ENCODE results near the gene RNF149. TPM values are rescaled to one million over a fixed set of nuclear protein-coding genes. Genes with fewer than 3 reads are reported as not detected.
"Not testable (repeated sequence)": the region's sequence is repeated elsewhere in the genome, so short reads cannot be mapped to it uniquely, and the experiment has no call there.

Gene RNF149
- total RNA-seq, 1 donor from 2014 or later = 15.6 TPM

GRCh38 chr2:101272045-101272784 is 36.3 kb downstream of the RNF149 start:
- ATAC-seq = no peak
- DNase-seq (ENCODE audit: missing footprints) = no peak
- intact Hi-C loops (cut with DNase I) = no loop called here

GRCh38 chr2:101270700-101271259 is 37.7 kb downstream of the RNF149 start:
- intact Hi-C loops (cut with DNase I) = no loop called here
- no peak for ATAC-seq
- no peak for DNase-seq (ENCODE audit: missing footprints)

GRCh38 chr2:101267671-101268656 is 40.5 kb downstream of the RNF149 start:
- DNase-seq (ENCODE audit: missing footprints) = no peak
- no peak for ATAC-seq
- intact Hi-C loops (cut with DNase I) = no loop called here

GRCh38 chr2:101265893-101266499 is 42.5 kb downstream of the RNF149 start:
- DNase-seq (ENCODE audit: missing footprints) = no peak

GRCh38 chr2:101264360-101264939 is 44.1 kb downstream of the RNF149 start:
- DNase-seq (ENCODE audit: missing footprints) (no peak), ATAC-seq (peak; percentile 38)
- intact Hi-C loops (cut with DNase I) = no loop called here

More at GRCh38 chr2:101265893-101266499, 42.5 kb downstream of the RNF149 start:
- intact Hi-C loops (cut with DNase I) = no loop called here
- peak; percentile 53 for ATAC-seq

- ATAC-seq = no peak
Observed at GRCh38 chr2:101263377-101263800, 45.1 kb downstream of the RNF149 start.

GRCh38 chr2:101262142-101262541 is 46.4 kb downstream of the RNF149 start:
- ATAC-seq = peak; percentile 30

More at GRCh38 chr2:101263377-101263800, 45.1 kb downstream of the RNF149 start:
- no peak for DNase-seq (ENCODE audit: missing footprints)
- intact Hi-C loops (cut with DNase I) = no loop called here

GRCh38 chr2:101258804-101259203 is 49.7 kb downstream of the RNF149 start:
- intact Hi-C loops (cut with DNase I) = no loop called here
- DNase-seq (ENCODE audit: missing footprints) = no peak
- ATAC-seq = no peak

More at GRCh38 chr2:101262142-101262541, 46.4 kb downstream of the RNF149 start:
- intact Hi-C loops (cut with DNase I) = no loop called here
- no peak for DNase-seq (ENCODE audit: missing footprints)

- ATAC-seq (no peak), DNase-seq (ENCODE audit: missing footprints) (no peak)
- intact Hi-C loops (cut with DNase I) = no loop called here
Observed at GRCh38 chr2:101256316-101256715, 52.2 kb downstream of the RNF149 start.

- no peak for DNase-seq (ENCODE audit: missing footprints)
- intact Hi-C loops (cut with DNase I) = no loop called here
Observed at GRCh38 chr2:101255501-101255900, 53.0 kb downstream of the RNF149 start.

GRCh38 chr2:101253703-101254450 is 54.6 kb downstream of the RNF149 start:
- no peak for DNase-seq (ENCODE audit: missing footprints)
- intact Hi-C loops (cut with DNase I) = loop anchor here (5.0 kb wide), 1 partner anchor 53 kb away; the partner anchor contains the start of gene RNF149
- ATAC-seq = no peak

More at GRCh38 chr2:101255501-101255900, 53.0 kb downstream of the RNF149 start:
- ATAC-seq = no peak

- DNase-seq (ENCODE audit: missing footprints) (peak; percentile 86), ATAC-seq (peak; percentile 58)
- intact Hi-C loops (cut with DNase I) = loop anchor here (5.0 kb wide), 1 partner anchor 54 kb away; the partner anchor contains the start of gene RNF149
Observed at GRCh38 chr2:101253013-101253702, 55.3 kb downstream of the RNF149 start.

GRCh38 chr2:101252408-101253012 is 56.0 kb downstream of the RNF149 start, which contains the start of gene CNOT11:
Gene CNOT11 (plus strand): TSS chr2:101252886. CDS start chr2:101252965, 79 bp downstream.
- intact Hi-C loops (cut with DNase I) = loop anchor here (5.0 kb wide), 1 partner anchor 55 kb away; the partner anchor contains the start of gene RNF149
- DNase-seq (ENCODE audit: missing footprints) = peak; percentile 99
- ATAC-seq = peak; percentile 96

- intact Hi-C loops (cut with DNase I) = loop anchor here (2.0 to 5.0 kb wide), 2 partner anchors 55 to 99 kb away; partner anchors contain the start of gene RNF149
- DNase-seq (ENCODE audit: missing footprints) (no peak), ATAC-seq (peak; percentile 58)
Observed at GRCh38 chr2:101251844-101252407, 56.6 kb downstream of the RNF149 start.

GRCh38 chr2:101251246-101251781 is 57.2 kb downstream of the RNF149 start:
- ATAC-seq; DNase-seq (ENCODE audit: missing footprints): not testable (repeated sequence)
- intact Hi-C loops (cut with DNase I) = loop anchor here (2.0 to 5.0 kb wide), 2 partner anchors 56 to 99 kb away; partner anchors contain the start of gene RNF149

Measured in Right ventricle myocardium inferior (tissue), 1 donor.